H1 (cell line): ENCODE data around the gene MED10. TPM values are rescaled to one million over a fixed set of nuclear protein-coding genes. Genes with fewer than 3 reads are reported as not detected.

ENCODE experiments used
- CTCF ChIA-PET: fragments of 300-600 bp; sonication (Branson Sonifier 250); formaldehyde crosslinking; loops from one replicate; lab custom pipeline; 2021; ENCODE audit not compliant: partially characterized antibody; lab: Charles Lee
- POLR2A ChIA-PET: fragments of 300-600 bp; sonication (Branson Sonifier 250); formaldehyde crosslinking; loops from one replicate; lab custom pipeline; 2021; ENCODE audit warnings: inconsistent platforms; ENCODE audit not compliant: partially characterized antibody; lab: Charles Lee
- DNase-seq, 2 experiments: peaks; one replicate each; pipeline versions ENCODE4 v3.0.0 to v3.0.0-alpha.2; 2010 to 2022; ENCODE audit warnings: low spot score in 2 of 2, low read depth in 1 of 2, mixed read lengths in 1 of 2
- FAIRE-seq: peaks from 2 replicates; lab custom pipeline; 2011; peaks lifted over from hg19 to GRCh38; lab: Jason Lieb, UNC
- H2AFZ ChIP-seq: 2 replicates; pipeline ENCODE4 v1.8.1; 2012; ENCODE audit warnings: low read length, inconsistent platforms
- H2AK5ac ChIP-seq: 2 replicates; pipeline ENCODE4 v1.6.1; 2013; ENCODE audit warnings: low read depth, low read length
- H2BK120ac ChIP-seq: replicated peaks from 2 replicates; pipeline ENCODE3; 2013; ENCODE audit warnings: low read depth, low read length, inconsistent platforms
- H2BK12ac ChIP-seq: 2 replicates; pipeline ENCODE4 v1.6.1; 2013; ENCODE audit warnings: low read depth, low read length
- H2BK15ac ChIP-seq: 2 replicates; pipeline ENCODE4 v1.6.1; 2013; ENCODE audit warnings: low read length
- H2BK20ac ChIP-seq: 2 replicates; pipeline ENCODE4 v1.6.1; 2013; ENCODE audit warnings: low read length
- H2BK5ac ChIP-seq: 2 replicates; pipeline ENCODE4 v1.6.1; 2013; ENCODE audit warnings: low read depth, low read length
- H3K14ac ChIP-seq: 2 replicates; pipeline ENCODE4 v1.6.1; 2013; ENCODE audit warnings: inconsistent platforms; ENCODE audit not compliant: insufficient read length
- H3K18ac ChIP-seq: 2 replicates; pipeline ENCODE4 v1.6.1; 2013; ENCODE audit warnings: low read length; ENCODE audit errors: extremely low read depth
- H3K23ac ChIP-seq: 2 replicates; pipeline ENCODE4 v1.6.1; 2013; ENCODE audit warnings: inconsistent platforms; ENCODE audit not compliant: insufficient read length
- H3K23me2 ChIP-seq: 2 replicates; pipeline ENCODE4 v1.6.1; 2013; ENCODE audit warnings: low read depth, low read length
- H3K27ac ChIP-seq: 2 replicates; pipeline ENCODE4 v1.6.1; 2011; ENCODE audit warnings: low read depth, low read length, inconsistent platforms
- H3K27me3 ChIP-seq, 4 experiments: replicated peaks in 1 of 4; 1 replicate in 1 of 4; 2 replicates in 3 of 4; pipeline versions ENCODE4 v1.6.1 to v1.8.1; 2011 to 2013; ENCODE audit warnings: low read length in 3 of 4, mild to moderate bottlenecking in 3 of 4, inconsistent platforms in 2 of 4, mixed read lengths in 2 of 4, moderate library complexity in 1 of 4; ENCODE audit not compliant: control insufficient read depth in 3 of 4, insufficient read depth in 3 of 4; ENCODE audit errors: extremely low read depth in 1 of 4
- H3K36me3 ChIP-seq, 4 experiments: 2 replicates each; pipeline versions ENCODE4 v1.6.1 to v1.8.1; 2011 to 2013; ENCODE audit warnings: mild to moderate bottlenecking in 4 of 4, low read length in 3 of 4, moderate library complexity in 2 of 4, control low read depth in 1 of 4, inconsistent platforms in 1 of 4; ENCODE audit not compliant: insufficient read depth in 4 of 4, control insufficient read depth in 2 of 4
- H3K4ac ChIP-seq: replicated peaks from 2 replicates; pipeline ENCODE3; 2013; ENCODE audit warnings: low read length, low read depth, mixed read lengths, inconsistent platforms; ENCODE audit not compliant: insufficient read length
- H3K4me1 ChIP-seq, 4 experiments: replicated peaks in 1 of 4; 1 replicate in 1 of 4; 2 replicates in 3 of 4; pipeline versions ENCODE4 v1.6.1 to v1.8.1; 2011 to 2013; ENCODE audit warnings: low read length in 3 of 4, inconsistent platforms in 2 of 4, mixed read lengths in 1 of 4; ENCODE audit not compliant: insufficient read depth in 4 of 4, control insufficient read depth in 3 of 4
- H3K4me2 ChIP-seq, 2 experiments: 2 replicates each; pipeline versions ENCODE4 v1.6.1 to v1.8.1; 2011 to 2013; ENCODE audit warnings: low read depth in 2 of 2, low read length in 2 of 2, control low read depth in 1 of 2, inconsistent platforms in 1 of 2, mild to moderate bottlenecking in 1 of 2; ENCODE audit not compliant: insufficient read depth in 1 of 2
- H3K4me3 ChIP-seq, 4 experiments: fragments of 200-600, 300-600 bp in 1 of 4; sonication (generic), shearing (Covaris generic), sonication (Bioruptor Twin) in 1 of 4; 2 replicates each; pipeline versions ENCODE4 v1.5.1 to v1.8.1; 2011 to 2016; ENCODE audit warnings: low read length in 4 of 4, low read depth in 3 of 4, control low read depth in 2 of 4, inconsistent platforms in 2 of 4, mild to moderate bottlenecking in 2 of 4, mixed read lengths in 1 of 4, moderate library complexity in 1 of 4; ENCODE audit not compliant: insufficient read depth in 2 of 4; ENCODE audit errors: extremely low read depth in 1 of 4
- H3K56ac ChIP-seq: replicated peaks from 2 replicates; pipeline ENCODE3; 2013; ENCODE audit warnings: low read depth, mild to moderate bottlenecking, mixed read lengths, low read length, inconsistent platforms; ENCODE audit not compliant: insufficient read length
- H3K79me1 ChIP-seq: 2 replicates; pipeline ENCODE4 v1.6.1; 2013; ENCODE audit warnings: low read depth, low read length, control low read depth
- H3K79me2 ChIP-seq, 2 experiments: 2 replicates each; pipeline versions ENCODE4 v1.6.1 to v1.8.1; 2012 to 2013; ENCODE audit warnings: low read length in 2 of 2, mild to moderate bottlenecking in 2 of 2, inconsistent platforms in 1 of 2; ENCODE audit not compliant: insufficient read depth in 2 of 2, control insufficient read depth in 1 of 2
- H3K9ac ChIP-seq, 4 experiments: replicated peaks in 1 of 4; 1 replicate in 1 of 4; 2 replicates in 3 of 4; pipeline versions ENCODE4 v1.6.1 to v1.8.1; 2011 to 2013; ENCODE audit warnings: low read depth in 3 of 4, low read length in 3 of 4, control low read depth in 2 of 4, mild to moderate bottlenecking in 2 of 4, moderate library complexity in 2 of 4, inconsistent platforms in 1 of 4; ENCODE audit errors: extremely low read depth in 1 of 4
- H3K9me3 ChIP-seq, 2 experiments: 2 replicates each; pipeline versions ENCODE4 v1.6.1 to v1.8.1; 2012 to 2013; ENCODE audit warnings: mild to moderate bottlenecking in 2 of 2, moderate library complexity in 2 of 2, control low read depth in 1 of 2, inconsistent platforms in 1 of 2, low read depth in 1 of 2, low read length in 1 of 2, mixed read lengths in 1 of 2; ENCODE audit not compliant: insufficient read depth in 2 of 2
- H4K20me1 ChIP-seq, 2 experiments: replicated peaks in 1 of 2; 2 replicates each; pipeline versions ENCODE3 to v1.8.1; 2011 to 2013; ENCODE audit warnings: inconsistent platforms in 2 of 2, low read length in 2 of 2, mild to moderate bottlenecking in 1 of 2; ENCODE audit not compliant: insufficient read depth in 2 of 2, control insufficient read depth in 1 of 2
- H4K5ac ChIP-seq: 2 replicates; pipeline ENCODE4 v1.6.1; 2013; ENCODE audit warnings: low read length, low read depth, mixed read lengths, inconsistent platforms; ENCODE audit not compliant: insufficient read length
- H4K8ac ChIP-seq: 2 replicates; pipeline ENCODE4 v1.8.0; 2013; ENCODE audit warnings: mild to moderate bottlenecking, moderate library complexity, low read length, inconsistent platforms; ENCODE audit not compliant: insufficient read depth; ENCODE audit errors: extremely low read depth
- H4K91ac ChIP-seq: replicated peaks from 2 replicates; pipeline ENCODE3; 2013; ENCODE audit warnings: low read length, mixed read lengths, inconsistent platforms; ENCODE audit not compliant: insufficient read length
- CEBPB ChIP-seq: IDR thresholded peaks from 2 replicates; pipeline ENCODE4 v1.6.1; 2012; ENCODE audit warnings: low read depth, low read length
- SP4 ChIP-seq: IDR thresholded peaks from 2 replicates; pipeline ENCODE4 v1.6.1; 2012; ENCODE audit warnings: low read length, inconsistent platforms
- WGBS, 2 experiments: shearing (Covaris generic) in 1 of 2; methylation state at CpG; one replicate each; pipeline versions ENCODE4 v1.1.6 to v1.1.7; 2013 to 2015; ENCODE audit warnings: low lambda C conversion rate in 2 of 2, mixed read lengths in 2 of 2, inconsistent platforms in 1 of 2, low coverage in 1 of 2, missing lambda C conversion rate in 1 of 2; ENCODE audit not compliant: insufficient replicate concordance in 2 of 2, insufficient coverage in 1 of 2, insufficient read length in 1 of 2; ENCODE audit errors: extremely low coverage in 1 of 2, missing lambda C conversion rate in 1 of 2; 5-methylcytosine and 5-hydroxymethylcytosine counted together
- polyA plus RNA-seq, 7 experiments: library from polyadenylated mRNA; depleted of rRNA in 3 of 7; stranded (reverse) in 5 of 7; unstranded in 2 of 7; fragments of >200 nt in 5 of 7; fragments of 200-250 nt in 2 of 7; gene quantifications; 1 replicate in 5 of 7; 2 replicates in 1 of 7; 4 replicates in 1 of 7; pipeline versions ENCODE4 v1.2.1 to v1.2.3, GENCODE V29; 2011 to 2013; ENCODE audit warnings: missing spikeins in 2 of 7, mixed read lengths in 2 of 7
- total RNA-seq: library from RNA; stranded (reverse); fragmentation: NEBNext Ultra II Directional; extraction: Animal tissue kit (Norgen Biotek cat#: 25700); gene quantifications from 2 replicates; pipeline ENCODE4 v1.2.1, GENCODE V29; 2021

The MED10 gene
- total and polyA plus RNA-seq, 2 of the 8 experiments (the other 6 are each of a cell fraction or from before 2014, with no cell fraction given): 20.1 to 23.2 TPM

DNA sequence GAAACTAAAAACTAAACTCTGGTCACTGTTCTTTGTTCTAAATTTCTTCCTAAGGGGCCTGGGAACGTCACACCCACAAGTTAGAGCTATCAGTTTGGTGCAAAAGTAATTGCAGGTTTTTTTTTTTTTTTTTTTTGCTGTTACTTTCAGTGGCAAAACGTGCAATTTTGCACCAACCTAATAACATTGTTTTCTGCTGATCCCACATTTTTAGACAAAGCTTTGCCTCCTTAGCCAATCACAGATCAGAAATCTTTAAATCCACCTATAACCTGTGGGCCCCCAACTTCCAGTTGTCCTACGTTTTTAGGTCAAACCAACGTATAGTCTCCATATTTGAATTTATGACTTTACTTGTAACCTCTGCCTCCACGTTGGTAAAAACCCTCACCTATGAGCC, 11.1 kb upstream of the MED10 start:
- no peak overlapping the region for H2BK120ac ChIP-seq
- no peak overlapping the region for H3K27ac ChIP-seq
- no peak overlapping the region for H4K8ac ChIP-seq
- H4K5ac ChIP-seq: no peak overlapping the region
- H3K79me1 ChIP-seq: no peaks in the 10 kb centered on the region
- no peak for DNase-seq
- no peak overlapping the region for H4K91ac ChIP-seq
- H2AFZ ChIP-seq: no peak overlapping the region
- H2BK12ac ChIP-seq: no peak overlapping the region
- no peak overlapping the region for H3K4ac ChIP-seq
- WGBS, 2 experiments: 84% methylated on average over 5 of the region's 5 CpGs; no CpG with 5 or more reads in 1 of the 2 experiments
- no peaks in the 10 kb centered on the region for H3K36me3 ChIP-seq
- no peak overlapping the region for H3K9ac ChIP-seq
- H3K14ac ChIP-seq: no peak overlapping the region
- ChIA-PET CTCF (no interaction called here), POLR2A (no interaction called here)
- no peaks in the 10 kb centered on the region for H4K20me1 ChIP-seq
- no peak overlapping the region for H3K18ac ChIP-seq
- no peak for FAIRE-seq
- no peak overlapping the region for H2BK20ac ChIP-seq
- H3K23me2 ChIP-seq: no peaks in the 10 kb centered on the region
- no peak overlapping the region for H3K56ac ChIP-seq
- no peak overlapping the region for H2AK5ac ChIP-seq
- no peak overlapping the region for H3K4me2 ChIP-seq
- no peaks in the 10 kb centered on the region for H3K4me1 ChIP-seq
- no peak overlapping the region for H3K23ac ChIP-seq
- H2BK15ac ChIP-seq: no peak overlapping the region
- H3K4me3 ChIP-seq: no peak overlapping the region
- H3K79me2 ChIP-seq: no peaks in the 10 kb centered on the region
- H2BK5ac ChIP-seq: no peak overlapping the region
- no peaks in the 10 kb centered on the region for H3K9me3 ChIP-seq
- no peaks in the 10 kb centered on the region for H3K27me3 ChIP-seq
- TF ChIP-seq SP4 (no peak), CEBPB (no peak)
